BE2C (cell line): ENCODE data around the gene KRTAP19-3.

Source experiments
- DNase-seq: peaks from one replicate; pipeline ENCODE4 v3.0.0-alpha.2; 2020
- H3K27me3 ChIP-seq: fragments of 250-450 bp; sonication (Bioruptor Pico); 2 replicates; pipeline ENCODE4 v1.5.1; 2020; ENCODE audit warnings: mild to moderate bottlenecking
- H3K36me3 ChIP-seq: fragments of 250-450 bp; sonication (Bioruptor Pico); 2 replicates; pipeline ENCODE4 v1.5.1; 2020; ENCODE audit warnings: mild to moderate bottlenecking
- H3K4me1 ChIP-seq: fragments of 250-450 bp; sonication (Bioruptor Pico); 2 replicates; pipeline ENCODE4 v1.5.1; 2020
- H3K4me3 ChIP-seq: 2 replicates; pipeline ENCODE4 v1.5.1; 2011; ENCODE audit warnings: low read depth, low read length
- H3K9me3 ChIP-seq: fragments of 250-450 bp; sonication (Bioruptor Pico); 2 replicates; pipeline ENCODE4 v1.5.1; 2020
- CTCF ChIP-seq: IDR thresholded peaks from 2 replicates; pipeline ENCODE4 v1.5.1; 2012; ENCODE audit warnings: mild to moderate bottlenecking, low read depth, low read length

Gene KRTAP19-3

DNA sequence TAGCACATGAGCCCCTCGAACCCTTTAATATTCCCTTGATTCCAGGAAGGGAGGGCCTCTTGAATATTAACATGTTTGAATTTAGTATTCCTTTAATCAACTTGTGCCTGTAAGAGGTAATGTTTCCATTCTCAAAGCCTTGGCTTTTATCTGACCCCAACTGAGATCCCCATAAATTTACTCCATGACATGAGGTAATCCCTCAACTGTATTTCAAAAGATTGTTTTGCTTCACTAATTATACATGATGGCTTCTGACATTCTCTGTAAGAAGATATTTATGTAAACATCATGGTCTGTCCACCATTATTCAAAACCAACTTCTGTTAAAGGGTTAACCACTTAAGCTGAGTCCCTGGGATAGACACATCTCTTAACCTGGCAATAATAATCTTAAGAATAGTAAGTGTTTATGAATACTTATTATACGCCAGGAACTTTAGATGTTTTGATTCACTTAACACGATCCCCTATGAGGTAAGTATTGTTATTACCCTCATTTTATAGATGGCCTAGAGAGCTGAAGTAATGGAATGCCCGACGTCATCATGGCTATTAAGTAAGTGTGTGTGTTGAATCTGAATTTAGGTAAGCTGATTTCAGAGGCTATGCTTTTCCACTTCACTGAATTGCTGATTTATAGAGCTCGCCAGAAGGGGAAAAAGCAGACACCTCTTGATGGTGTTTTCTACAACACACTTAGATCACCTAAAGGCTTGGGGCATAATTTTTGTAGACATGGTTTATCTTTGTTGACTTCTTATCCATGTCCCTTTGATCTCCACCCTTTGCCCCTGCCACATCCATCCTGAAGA is 22.7 kb downstream of the KRTAP19-3 start:
- no peaks in the 10 kb centered on the region for H3K36me3 ChIP-seq
- TF ChIP-seq CTCF: no peak
- no peaks in the 10 kb centered on the region for H3K4me1 ChIP-seq
- no peaks in the 10 kb centered on the region for H3K9me3 ChIP-seq
- no peak for DNase-seq
- no peaks in the 10 kb centered on the region for H3K27me3 ChIP-seq
- no peak overlapping the region for H3K4me3 ChIP-seq

DNA sequence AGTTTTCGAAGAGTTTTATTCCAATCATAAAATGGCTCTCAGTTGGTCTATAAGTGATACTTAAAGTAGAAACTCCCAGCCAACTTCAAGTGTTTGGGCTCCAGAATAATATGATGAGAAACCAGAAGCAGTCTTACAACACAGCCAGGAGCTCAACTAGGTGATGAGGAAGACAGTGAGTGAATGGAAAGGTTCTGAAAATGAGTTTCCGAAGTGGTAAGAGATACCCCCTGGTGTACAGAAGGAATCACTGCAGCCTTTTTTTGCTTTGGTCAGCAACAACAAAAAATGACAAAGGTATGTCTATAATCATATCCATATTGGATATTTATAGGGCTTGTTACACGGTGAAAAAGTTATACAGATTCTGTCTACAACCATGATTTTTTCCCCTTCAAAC is 28.1 kb downstream of the KRTAP19-3 start:
- peak; percentile 58 for TF ChIP-seq CTCF
- Histone ChIP-seq H3K4me3 (no peak overlapping the region), H3K4me1 (no peaks in the 10 kb centered on the region), H3K9me3 (no peaks in the 10 kb centered on the region), H3K36me3 (no peaks in the 10 kb centered on the region), H3K27me3 (no peaks in the 10 kb centered on the region)
- no peak for DNase-seq

DNA sequence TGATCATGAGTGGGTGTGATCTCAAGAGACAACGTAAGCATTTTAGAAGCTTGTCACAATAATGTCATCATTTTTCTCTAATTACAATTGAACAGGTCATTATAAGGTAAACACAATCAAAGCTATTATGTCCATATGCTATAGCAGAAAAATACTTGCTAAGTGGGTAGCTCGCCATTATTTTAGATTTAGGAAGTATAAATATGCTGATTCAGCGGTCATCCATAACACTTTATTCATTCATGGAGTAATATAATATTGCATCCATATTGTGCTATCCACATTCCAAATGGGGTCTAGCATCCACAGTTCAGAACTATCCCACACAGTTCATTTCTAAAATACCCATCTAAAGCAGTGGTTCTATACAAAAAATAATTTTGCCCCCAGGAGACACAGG is 43.3 kb downstream of the KRTAP19-3 start:
- H3K36me3 ChIP-seq: no peaks in the 10 kb centered on the region
- no peak overlapping the region for H3K4me3 ChIP-seq
- no peak for TF ChIP-seq CTCF

DNA sequence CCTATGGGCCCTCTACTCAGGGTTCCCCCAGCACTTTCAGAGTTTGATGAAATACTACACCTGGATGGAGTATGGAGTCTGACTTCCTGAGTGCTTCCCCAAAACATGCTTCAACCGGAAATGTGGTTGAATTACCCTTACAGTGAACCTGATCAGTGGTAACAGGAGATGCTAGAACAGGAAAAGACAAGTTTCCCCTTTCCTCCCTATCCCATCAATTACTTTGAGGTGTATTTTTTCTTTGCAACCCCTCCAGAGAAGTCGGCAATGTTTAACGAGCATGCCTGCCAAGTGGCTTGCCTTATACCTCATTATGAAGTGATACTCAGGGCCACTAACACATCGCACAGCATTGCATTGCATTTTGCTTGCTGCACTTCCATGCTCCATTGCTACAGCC is 44.8 kb downstream of the KRTAP19-3 start:
- no peak for DNase-seq
- no peaks in the 10 kb centered on the region for H3K4me1 ChIP-seq
- no peak overlapping the region for H3K4me3 ChIP-seq
- no peaks in the 10 kb centered on the region for H3K27me3 ChIP-seq
- no peaks in the 10 kb centered on the region for H3K36me3 ChIP-seq
- H3K9me3 ChIP-seq: no peaks in the 10 kb centered on the region
- no peak for TF ChIP-seq CTCF

More for the DNA sequence above, 43.3 kb downstream of the KRTAP19-3 start:
- DNase-seq: no peak
- no peaks in the 10 kb centered on the region for H3K27me3 ChIP-seq
- no peaks in the 10 kb centered on the region for H3K9me3 ChIP-seq
- no peaks in the 10 kb centered on the region for H3K4me1 ChIP-seq

DNA sequence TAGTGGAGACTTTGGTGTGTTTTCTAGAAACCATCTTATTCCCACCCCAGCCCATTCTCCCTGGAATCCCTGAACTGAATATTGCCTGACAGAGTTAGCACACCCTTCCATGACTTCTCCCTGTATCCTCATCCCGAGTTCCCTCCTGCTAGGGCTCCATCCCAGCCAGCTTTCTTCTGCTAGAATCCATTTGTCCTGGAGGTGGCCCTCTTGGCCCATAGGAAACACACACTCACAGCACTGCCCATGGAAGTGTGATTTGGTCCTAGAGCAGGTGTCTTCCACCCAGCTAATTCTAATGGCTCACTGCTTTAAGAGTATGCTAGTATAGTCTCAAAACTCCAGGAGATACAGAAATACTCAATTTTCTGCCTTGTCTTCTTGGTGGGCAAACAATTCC is 47.6 kb downstream of the KRTAP19-3 start:
- H3K4me3 ChIP-seq: no peak overlapping the region
- no peak for DNase-seq
- no peaks in the 10 kb centered on the region for H3K9me3 ChIP-seq
- H3K36me3 ChIP-seq: no peaks in the 10 kb centered on the region
- TF ChIP-seq CTCF: no peak
- no peaks in the 10 kb centered on the region for H3K27me3 ChIP-seq
- no peaks in the 10 kb centered on the region for H3K4me1 ChIP-seq

GRCh38 chr21:30443226-30443625 is 48.6 kb downstream of the KRTAP19-3 start:
- no peak overlapping the region for H3K4me3 ChIP-seq
- H3K9me3 ChIP-seq: no peaks in the 10 kb centered on the region
- no peaks in the 10 kb centered on the region for H3K27me3 ChIP-seq
- DNase-seq: no peak
- no peaks in the 10 kb centered on the region for H3K36me3 ChIP-seq
- H3K4me1 ChIP-seq: no peaks in the 10 kb centered on the region
- TF ChIP-seq CTCF: no peak
